T-helper 17 cell (primary cell): ENCODE results near the gene PDXP. TPM values are rescaled to one million over a fixed set of nuclear protein-coding genes. Genes with fewer than 3 reads are reported as not detected.
"Not testable (repeated sequence)": the region's sequence is repeated elsewhere in the genome, so short reads cannot be mapped to it uniquely, and the experiment has no call there.

Experiments used
- ATAC-seq: fragments of 150-1000 bp; cut with Tn5 transposase; 2 replicates; pipeline ENCODE4 v1.10.0; 2021; ENCODE audit warnings: mild to moderate bottlenecking, moderate library complexity
- DNase-seq, 3 donors: peaks; one replicate each; pipeline versions ENCODE4 v3.0.0 to v3.0.0-alpha.2; 2020 to 2021
- H3K9me3 ChIP-seq: one replicate; pipeline ENCODE4 v1.7.0; 2013; ENCODE audit warnings: low read length, mild to moderate bottlenecking; ENCODE audit not compliant: control insufficient read depth, poor library complexity, severe bottlenecking
- H3K27ac Mint-ChIP-seq: one replicate; pipeline ENCODE4 v1.8.0; 2022; ENCODE audit warnings: mild to moderate bottlenecking, moderate library complexity, mixed read lengths
- H3K27me3 Mint-ChIP-seq: one replicate; pipeline ENCODE4 v1.8.0; 2022; ENCODE audit warnings: mixed read lengths
- H3K36me3 Mint-ChIP-seq: one replicate; pipeline ENCODE4 v1.8.0; 2022; ENCODE audit warnings: low read depth, mixed read lengths
- H3K4me1 Mint-ChIP-seq: one replicate; pipeline ENCODE4 v1.8.0; 2022; ENCODE audit warnings: mild to moderate bottlenecking, mixed read lengths
- H3K4me3 Mint-ChIP-seq: one replicate; pipeline ENCODE4 v1.8.0; 2022; ENCODE audit warnings: mild to moderate bottlenecking, moderate library complexity, mixed read lengths
- total RNA-seq, 4 donors: library from RNA in 2 of 4; stranded (reverse) in 2 of 4; gene quantifications; one replicate each; pipeline ENCODE4 v1.2.3 and lab custom pipeline; 2022 to 2026

Gene PDXP, protein sequence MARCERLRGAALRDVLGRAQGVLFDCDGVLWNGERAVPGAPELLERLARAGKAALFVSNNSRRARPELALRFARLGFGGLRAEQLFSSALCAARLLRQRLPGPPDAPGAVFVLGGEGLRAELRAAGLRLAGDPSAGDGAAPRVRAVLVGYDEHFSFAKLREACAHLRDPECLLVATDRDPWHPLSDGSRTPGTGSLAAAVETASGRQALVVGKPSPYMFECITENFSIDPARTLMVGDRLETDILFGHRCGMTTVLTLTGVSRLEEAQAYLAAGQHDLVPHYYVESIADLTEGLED
- total RNA-seq (1 to 10 TPM; 2.6 to 3.0 TPM), total RNA-seq (lab: John Stamatoyannopoulos, UW) (0.08 to 0.23 reads per million in 2 donors)

DNA sequence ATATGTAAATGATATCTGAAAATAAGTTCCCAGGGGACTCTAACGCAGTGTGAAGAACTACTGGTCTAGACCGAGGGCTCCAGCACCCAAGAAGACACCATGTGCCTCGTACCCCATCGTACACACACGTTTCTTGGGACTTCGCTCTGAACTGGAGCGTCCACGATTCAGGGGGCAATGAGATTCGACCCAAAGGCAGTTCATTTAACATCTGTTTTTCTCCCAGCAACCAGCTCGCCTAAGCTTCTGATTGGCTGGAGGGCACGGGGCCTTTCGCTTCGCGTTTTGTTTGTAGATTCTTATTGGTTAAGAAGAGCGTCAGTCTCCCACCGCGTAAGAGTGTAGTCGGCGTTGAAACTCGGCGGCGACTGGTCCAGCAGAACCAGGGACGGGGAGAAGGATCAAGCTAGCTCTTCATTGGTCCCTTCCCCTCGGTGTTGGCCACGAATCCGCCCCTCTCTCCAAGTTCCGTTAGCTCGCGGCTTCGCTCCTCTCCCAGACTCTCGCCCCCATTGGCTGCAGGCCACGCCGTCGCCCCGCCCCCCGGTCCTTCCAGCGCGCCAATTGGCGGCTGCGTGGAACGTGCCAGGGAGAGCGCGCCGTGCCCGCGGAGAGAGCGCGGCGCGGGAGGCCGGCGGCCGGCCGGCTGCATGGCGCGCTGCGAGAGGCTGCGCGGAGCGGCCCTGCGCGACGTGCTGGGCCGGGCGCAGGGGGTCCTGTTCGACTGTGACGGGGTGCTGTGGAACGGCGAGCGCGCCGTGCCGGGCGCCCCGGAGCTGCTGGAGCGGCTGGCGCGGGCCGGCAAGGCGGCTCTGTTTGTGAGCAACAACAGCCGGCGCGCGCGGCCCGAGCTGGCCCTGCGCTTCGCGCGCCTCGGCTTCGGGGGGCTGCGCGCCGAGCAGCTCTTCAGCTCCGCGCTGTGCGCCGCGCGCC, at the start of gene PDXP:
PDXP (plus strand) TSS at position 591 of the 933 bp plus-strand sequence; CDS start at position 651, 60 bp downstream.
- peak; percentile 95 for ATAC-seq
- peak within 1 kb of the TSS; percentile 92 for H3K27ac Mint-ChIP-seq
- peaks cover 3% of the 10 kb centered on the region for H3K36me3 Mint-ChIP-seq
- H3K4me3 Mint-ChIP-seq, result peak within 1 kb of the TSS; percentile 88
- peak; percentile 97 for DNase-seq
- no peaks in the 10 kb centered on the region for H3K27me3 Mint-ChIP-seq
- H3K9me3 ChIP-seq, result no peaks in the 10 kb centered on the region
- peaks cover 38% of the 10 kb centered on the region for H3K4me1 Mint-ChIP-seq

DNA sequence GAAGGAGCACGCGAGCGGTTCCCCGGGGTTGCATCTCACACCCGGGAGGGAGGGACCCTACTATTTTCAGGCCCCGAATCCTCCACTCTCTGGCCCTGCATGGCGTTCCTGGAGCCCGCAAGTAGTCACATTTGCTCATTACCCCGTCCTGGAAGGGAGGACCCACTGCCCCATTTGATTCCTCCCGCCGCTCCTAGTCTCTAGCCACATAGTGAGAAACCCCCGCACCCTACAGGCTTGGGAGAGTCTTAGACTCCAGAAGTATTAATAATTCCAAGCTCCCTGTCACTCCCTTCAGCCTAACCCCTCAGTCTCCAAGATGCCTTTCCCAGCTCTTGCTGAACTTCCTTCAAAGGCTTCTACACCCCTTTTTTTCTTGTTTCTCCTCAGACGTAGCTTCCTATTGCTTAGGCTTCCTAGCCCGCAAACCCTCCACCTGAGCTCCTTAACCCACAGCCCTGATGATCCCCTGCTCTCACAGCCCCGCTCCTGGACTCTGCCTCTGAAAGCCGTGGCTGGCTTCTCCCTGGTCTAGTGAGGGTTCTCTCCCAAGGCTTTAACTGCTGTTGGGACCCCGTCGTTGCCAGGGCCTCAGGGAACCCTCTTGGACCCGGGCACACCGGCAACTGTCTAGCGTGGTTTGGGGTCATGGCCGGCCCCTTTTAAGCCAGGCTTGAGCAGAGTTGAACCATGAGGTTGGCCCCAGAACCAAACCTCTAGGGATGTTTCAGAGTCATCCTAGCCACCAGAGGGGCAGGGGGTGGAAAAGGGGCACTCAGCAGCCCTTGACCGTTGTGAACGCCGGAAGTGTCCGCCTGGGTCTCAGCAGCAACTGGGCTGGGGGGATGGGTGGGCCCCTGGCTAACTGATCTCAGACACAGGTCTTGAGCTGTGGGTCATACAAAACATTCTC, 49.0 kb upstream of the PDXP start:
- Mint-ChIP-seq H3K27ac (peak overlapping the region; percentile 98), H3K4me1 (peaks cover 37% of the 10 kb centered on the region), H3K36me3 (no peaks in the 10 kb centered on the region), H3K27me3 (no peaks in the 10 kb centered on the region), H3K4me3 (peak overlapping the region; percentile 98)
- ATAC-seq (no peak), DNase-seq (no peak)
- no peaks in the 10 kb centered on the region for H3K9me3 ChIP-seq

DNA sequence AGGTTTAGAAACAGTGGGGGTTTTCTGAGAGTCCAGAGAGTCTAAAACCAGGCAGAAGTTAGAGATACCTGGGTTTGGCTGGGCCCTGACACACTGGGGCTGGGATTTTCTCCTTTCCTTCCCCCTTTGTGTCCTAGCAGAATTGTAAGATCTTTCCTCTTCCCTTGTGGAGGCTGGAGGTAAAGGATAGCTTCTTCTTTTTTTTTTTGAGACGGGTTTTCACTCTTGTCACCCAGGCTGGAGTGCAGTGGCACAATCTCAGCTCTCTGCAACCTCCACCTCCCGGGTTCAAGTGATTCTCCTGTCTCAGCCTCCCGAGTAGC, 48.4 kb upstream of the PDXP start:
- Mint-ChIP-seq H3K4me1 (peaks cover 32% of the 10 kb centered on the region), H3K4me3 (peak overlapping the region; percentile 98), H3K27ac (peak overlapping the region; percentile 98)
- H3K27me3 Mint-ChIP-seq, DNase-seq, H3K36me3 Mint-ChIP-seq, H3K9me3 ChIP-seq, ATAC-seq: not testable (repeated sequence)

DNA sequence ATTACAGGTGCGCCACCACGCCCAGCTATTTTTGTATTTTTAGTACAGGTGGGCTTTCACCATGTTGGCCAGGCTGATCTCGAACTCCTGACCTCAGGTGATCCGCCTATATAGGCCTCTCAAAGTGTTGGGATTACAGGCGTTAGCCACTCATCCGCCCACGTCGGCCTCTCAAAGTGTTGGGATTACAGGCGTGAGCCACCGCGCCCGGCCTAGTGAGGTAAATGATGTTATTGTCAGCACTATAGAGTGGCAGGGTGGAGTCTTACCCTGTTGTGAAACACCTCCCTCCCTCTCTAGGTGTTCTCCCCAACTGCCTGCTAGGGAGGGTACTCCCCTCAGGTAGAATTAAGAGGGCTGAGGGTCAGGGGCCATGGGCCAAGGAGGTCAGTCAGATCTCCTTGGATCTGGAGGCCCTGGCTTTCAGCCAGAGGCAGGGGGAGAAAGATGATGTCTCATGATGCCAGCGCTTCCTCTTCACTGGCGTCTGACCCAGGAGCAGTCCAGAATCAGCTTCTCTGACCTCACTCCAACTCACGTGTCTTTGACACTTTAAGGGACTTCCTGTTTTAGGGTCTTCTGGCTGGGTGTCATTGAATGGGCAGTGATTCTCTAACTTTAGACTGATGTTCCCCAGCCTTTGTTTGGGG, 47.9 kb upstream of the PDXP start:
- H3K27me3 Mint-ChIP-seq, result no peaks in the 10 kb centered on the region
- peak overlapping the region; percentile 98 for H3K4me3 Mint-ChIP-seq
- no peak for DNase-seq
- no peaks in the 10 kb centered on the region for H3K36me3 Mint-ChIP-seq
- no peak for ATAC-seq
- H3K27ac Mint-ChIP-seq, result peak overlapping the region; percentile 43
- H3K4me1 Mint-ChIP-seq, result peaks cover 27% of the 10 kb centered on the region
- no peaks in the 10 kb centered on the region for H3K9me3 ChIP-seq

DNA sequence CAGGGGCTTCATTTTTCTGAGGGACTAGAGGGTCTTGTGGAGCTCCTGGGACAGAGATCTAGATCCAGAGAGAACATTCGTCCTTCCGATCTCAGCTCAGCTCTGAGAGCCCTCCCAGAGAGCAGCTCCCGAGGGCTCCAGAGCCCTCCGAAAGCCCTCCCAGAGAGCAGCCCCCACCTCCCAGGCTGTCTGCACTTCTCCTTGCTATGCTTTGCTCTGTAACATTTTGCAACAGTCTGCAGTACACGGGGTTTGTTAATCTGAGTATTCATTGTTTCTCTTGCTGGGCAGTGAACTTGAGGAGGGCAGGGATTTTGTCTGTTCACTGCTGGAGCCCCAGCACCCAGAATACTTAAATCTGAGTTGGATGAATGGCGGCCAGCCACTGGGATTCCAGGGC, 47.3 kb upstream of the PDXP start:
- peaks cover 23% of the 10 kb centered on the region for H3K4me1 Mint-ChIP-seq
- H3K27me3 Mint-ChIP-seq, result no peaks in the 10 kb centered on the region
- DNase-seq, result no peak
- no peaks in the 10 kb centered on the region for H3K9me3 ChIP-seq
- ATAC-seq, result no peak
- no peak overlapping the region for H3K4me3 Mint-ChIP-seq
- no peaks in the 10 kb centered on the region for H3K36me3 Mint-ChIP-seq
- peak overlapping the region; percentile 43 for H3K27ac Mint-ChIP-seq

DNA sequence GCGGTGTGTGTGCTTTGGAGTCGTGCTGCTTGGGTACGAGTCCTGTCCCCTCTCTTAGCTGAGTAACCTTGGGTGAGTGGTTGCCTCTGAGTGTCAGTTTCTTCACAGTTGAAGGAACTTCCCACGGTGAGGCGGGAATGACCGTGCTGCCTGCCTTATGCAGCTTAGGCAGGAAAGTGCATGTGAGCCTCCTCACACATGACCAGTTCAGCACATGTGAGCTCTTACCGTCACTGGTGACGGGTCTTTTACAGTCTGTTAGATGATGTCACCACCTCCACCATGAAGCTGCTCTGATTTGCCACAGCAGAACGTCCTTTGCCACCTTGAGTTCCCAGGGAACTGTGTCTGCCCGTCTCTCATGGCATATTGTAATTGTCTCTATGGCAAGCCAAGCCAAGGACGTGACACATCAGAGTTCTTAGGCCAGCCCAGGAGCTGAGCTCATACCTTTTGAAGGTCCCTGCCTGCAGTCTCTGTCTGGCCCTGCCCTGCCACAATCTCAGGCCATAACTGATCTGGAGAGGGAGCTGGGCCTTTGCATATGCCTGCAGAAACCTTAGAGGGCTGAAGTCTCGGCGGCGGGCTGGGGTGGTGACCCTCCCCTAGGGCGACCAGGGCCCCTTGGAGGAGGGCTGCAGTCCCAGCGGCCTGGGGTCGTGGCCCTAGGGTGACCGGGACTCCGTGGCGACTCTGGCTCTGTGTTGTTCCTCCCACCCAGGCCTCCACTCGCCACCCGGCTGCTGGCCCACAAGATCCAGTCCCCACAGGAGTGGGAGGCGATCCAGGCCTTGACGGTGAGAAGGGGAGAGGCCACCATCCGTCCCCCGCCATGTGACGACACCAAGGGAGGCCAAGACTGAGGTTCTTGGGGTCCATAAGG, 42.1 kb upstream of the PDXP start:
- peaks cover 4% of the 10 kb centered on the region for H3K4me1 Mint-ChIP-seq
- H3K27me3 Mint-ChIP-seq, result no peaks in the 10 kb centered on the region
- DNase-seq (no peak), ATAC-seq (no peak)
- no peak overlapping the region for H3K27ac Mint-ChIP-seq
- no peaks in the 10 kb centered on the region for H3K9me3 ChIP-seq
- no peaks in the 10 kb centered on the region for H3K36me3 Mint-ChIP-seq
- no peak overlapping the region for H3K4me3 Mint-ChIP-seq

DNA sequence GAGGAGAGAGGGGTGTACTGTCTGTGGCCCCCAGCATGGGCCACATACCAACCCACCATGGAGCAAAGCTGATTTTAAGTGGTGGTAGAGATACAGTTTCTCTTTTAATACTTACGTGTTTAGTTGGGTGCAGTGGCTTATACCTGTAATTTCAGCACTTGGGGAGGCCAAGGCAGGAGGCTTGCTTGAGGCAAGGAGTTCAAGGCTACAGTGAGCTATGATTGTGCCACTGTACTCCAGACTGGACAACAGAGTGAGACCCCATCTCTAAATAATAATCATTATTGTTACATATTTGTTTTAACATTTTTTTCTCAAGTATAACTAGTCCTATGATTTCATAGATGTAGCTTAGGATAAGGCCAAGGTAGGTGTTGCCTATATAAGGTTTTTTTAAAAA, 41.1 kb upstream of the PDXP start:
- H3K9me3 ChIP-seq, result no peaks in the 10 kb centered on the region
- no peaks in the 10 kb centered on the region for H3K27me3 Mint-ChIP-seq
- H3K4me3 Mint-ChIP-seq, result no peak overlapping the region
- H3K27ac Mint-ChIP-seq, result no peak overlapping the region
- H3K4me1 Mint-ChIP-seq, result peaks cover 2% of the 10 kb centered on the region
- ATAC-seq, result no peak
- DNase-seq, result no peak
- H3K36me3 Mint-ChIP-seq, result no peaks in the 10 kb centered on the region

DNA sequence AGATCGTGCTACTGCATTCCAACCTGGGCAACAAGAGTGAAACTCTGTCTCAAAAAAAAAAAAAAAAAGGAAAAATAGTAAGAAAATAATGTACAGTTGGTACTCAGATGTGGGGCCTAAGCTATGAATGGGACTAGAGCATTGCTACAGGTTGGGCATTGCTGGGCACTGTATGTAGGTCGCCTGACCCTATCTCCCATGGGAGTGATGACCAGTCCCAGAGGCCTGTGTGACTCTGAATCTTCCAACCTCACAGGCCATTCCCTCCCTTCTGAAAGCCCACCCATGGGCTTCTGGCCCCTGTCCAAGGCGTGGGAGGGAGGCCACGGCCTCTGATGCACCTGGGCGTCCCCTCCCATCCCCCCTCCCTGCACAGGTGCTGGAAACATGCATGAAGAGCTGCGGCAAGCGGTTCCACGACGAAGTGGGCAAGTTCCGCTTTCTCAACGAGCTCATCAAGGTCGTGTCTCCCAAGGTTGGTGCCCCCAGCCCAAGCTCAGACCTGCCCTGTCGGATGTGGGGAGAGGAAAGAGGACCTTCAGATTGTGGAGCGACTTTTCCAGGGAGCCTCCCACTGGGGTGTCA, 40.4 kb upstream of the PDXP start:
- H3K9me3 ChIP-seq, result no peaks in the 10 kb centered on the region
- H3K36me3 Mint-ChIP-seq, result no peaks in the 10 kb centered on the region

DNA sequence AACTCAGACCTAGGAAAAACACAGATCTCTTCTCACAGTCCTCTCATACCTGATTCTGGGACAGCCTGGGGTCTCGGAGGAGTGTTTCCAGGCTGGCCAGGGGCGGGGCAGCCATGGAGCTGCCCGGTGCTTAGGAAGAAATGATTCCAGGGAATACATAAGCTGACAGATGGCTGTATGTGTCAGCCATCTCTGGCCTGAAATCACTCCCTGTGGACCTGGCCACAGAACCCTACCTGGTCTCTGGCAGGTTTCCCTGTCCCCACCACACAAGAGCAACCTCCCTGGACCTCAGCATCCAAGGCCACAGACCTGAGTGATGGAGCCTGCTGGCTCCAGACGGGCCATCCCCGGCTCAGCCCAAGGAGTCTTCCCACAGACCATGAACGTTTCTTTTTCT, 39.8 kb upstream of the PDXP start:
- ATAC-seq (no peak), DNase-seq (no peak)
- no peaks in the 10 kb centered on the region for H3K9me3 ChIP-seq
- Mint-ChIP-seq H3K36me3 (no peaks in the 10 kb centered on the region), H3K27ac (no peak overlapping the region), H3K27me3 (no peaks in the 10 kb centered on the region), H3K4me3 (no peak overlapping the region), H3K4me1 (peaks cover 2% of the 10 kb centered on the region)

More for the DNA sequence above, 40.4 kb upstream of the PDXP start:
- H3K4me1 Mint-ChIP-seq, result peaks cover 2% of the 10 kb centered on the region
- H3K4me3 Mint-ChIP-seq, result no peak overlapping the region
- no peaks in the 10 kb centered on the region for H3K27me3 Mint-ChIP-seq
- no peak overlapping the region for H3K27ac Mint-ChIP-seq
- ATAC-seq, result no peak
- DNase-seq, result no peak

DNA sequence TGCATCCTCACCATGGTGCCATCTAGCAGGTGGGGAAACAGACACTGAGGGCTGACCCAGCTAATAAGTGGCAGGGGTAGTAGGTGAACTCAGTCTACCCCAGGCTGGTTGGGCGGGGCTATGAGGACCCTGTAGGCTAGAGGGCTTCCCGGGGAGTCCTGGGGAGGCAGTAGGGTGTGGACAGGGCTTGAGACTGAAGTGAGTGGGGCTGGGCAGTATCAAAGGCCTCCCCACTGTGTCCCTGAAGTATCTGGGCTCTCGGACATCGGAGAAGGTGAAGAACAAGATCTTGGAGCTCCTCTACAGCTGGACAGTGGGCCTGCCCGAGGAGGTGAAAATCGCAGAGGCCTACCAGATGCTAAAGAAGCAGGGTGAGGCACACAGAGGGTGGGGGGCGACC, 38.5 kb upstream of the PDXP start:
- Mint-ChIP-seq H3K4me3 (no peak overlapping the region), H3K27me3 (no peaks in the 10 kb centered on the region), H3K27ac (no peak overlapping the region), H3K4me1 (peaks cover 9% of the 10 kb centered on the region), H3K36me3 (no peaks in the 10 kb centered on the region)
- no peak for ATAC-seq
- no peaks in the 10 kb centered on the region for H3K9me3 ChIP-seq
- no peak for DNase-seq

DNA sequence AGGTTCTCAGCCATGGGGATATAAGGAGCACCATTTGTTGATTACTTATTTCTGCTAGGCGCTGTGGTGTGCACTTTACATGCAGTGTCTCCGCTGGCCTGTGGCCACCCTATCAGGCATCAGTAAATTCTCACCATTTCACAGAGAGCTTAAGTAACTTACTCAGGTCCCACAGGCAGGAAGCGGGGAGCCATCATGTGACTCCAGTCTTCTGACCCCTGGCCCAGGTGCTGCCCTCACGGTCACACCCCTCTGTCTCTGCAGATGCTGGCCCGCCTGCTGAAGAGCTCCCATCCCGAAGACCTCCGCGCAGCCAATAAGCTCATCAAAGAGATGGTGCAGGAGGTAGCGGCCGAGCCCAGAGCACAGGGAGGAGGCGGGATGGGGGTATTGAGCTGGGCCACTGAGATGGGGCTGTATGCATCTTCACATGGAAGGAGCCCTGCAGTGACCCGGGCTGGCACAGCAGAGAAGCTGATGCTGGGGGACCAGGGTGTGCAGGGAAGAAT, 37.1 kb upstream of the PDXP start:
- peaks cover 3% of the 10 kb centered on the region for H3K36me3 Mint-ChIP-seq
- H3K27me3 Mint-ChIP-seq, result no peaks in the 10 kb centered on the region
- no peak for ATAC-seq
- no peak for DNase-seq
- peaks cover 16% of the 10 kb centered on the region for H3K4me1 Mint-ChIP-seq
- no peak overlapping the region for H3K27ac Mint-ChIP-seq
- H3K9me3 ChIP-seq, result no peaks in the 10 kb centered on the region
- H3K4me3 Mint-ChIP-seq, result no peak overlapping the region
